IMR-90 (cell line): ENCODE results near the gene PAM. TPM values are rescaled to one million over a fixed set of nuclear protein-coding genes. Genes with fewer than 3 reads are reported as not detected.

ENCODE experiments used
- ATAC-seq: fragments of 200-7000 bp; cut with Tn5 transposase; 2 replicates; pipeline ENCODE4 v1.9.1; 2020; ENCODE audit warnings: low read depth, mild to moderate bottlenecking, moderate library complexity
- BruUV-seq: library from RNA; stranded (reverse); fragments of 400-500 nt; replicated peaks from 2 replicates; lab custom pipeline; 2021; lab: Mats Ljungman, UMichigan
- CTCF ChIA-PET: fragments of 300-600 bp; formaldehyde crosslinking; extraction: SDS; loops from one replicate; lab custom pipeline; 2021; ENCODE audit warnings: antibody characterized with exemption; lab: Yijun Ruan, JAX
- POLR2A ChIA-PET: fragments of 300-600 bp; sonication (Branson Sonifier 250); formaldehyde crosslinking; loops from one replicate; lab custom pipeline; 2022; ENCODE audit warnings: antibody characterized with exemption; ENCODE audit not compliant: unreplicated experiment; lab: Charles Lee
- DNase-seq: peaks from one replicate; pipeline ENCODE4 v3.0.0; 2013
- H2AFZ ChIP-seq: replicated peaks from 2 replicates; pipeline ENCODE3; 2013; ENCODE audit warnings: low read length, mild to moderate bottlenecking; ENCODE audit not compliant: poor library complexity
- H2AK5ac ChIP-seq: 2 replicates; pipeline ENCODE4 v1.6.1; 2013; ENCODE audit warnings: low read depth, low read length, inconsistent platforms
- H2AK9ac ChIP-seq: replicated peaks from 2 replicates; pipeline ENCODE3; 2013; ENCODE audit warnings: mild to moderate bottlenecking, low read depth, low read length, moderate library complexity; ENCODE audit not compliant: poor library complexity
- H2BK120ac ChIP-seq: 2 replicates; pipeline ENCODE4 v1.6.1; 2013; ENCODE audit warnings: low read depth, low read length, inconsistent platforms
- H2BK15ac ChIP-seq: 3 replicates; pipeline ENCODE4 v1.6.1; 2013; ENCODE audit warnings: low read depth, low read length, inconsistent platforms
- H2BK20ac ChIP-seq: 2 replicates; pipeline ENCODE4 v1.6.1; 2013; ENCODE audit warnings: low read depth, mild to moderate bottlenecking, inconsistent platforms, low read length, moderate library complexity
- H2BK5ac ChIP-seq: 2 replicates; pipeline ENCODE4 v1.6.1; 2013; ENCODE audit warnings: mild to moderate bottlenecking, low read depth, low read length, inconsistent platforms; ENCODE audit not compliant: poor library complexity, severe bottlenecking
- H3K14ac ChIP-seq: replicated peaks from 2 replicates; pipeline ENCODE4 v1.6.1; 2013; ENCODE audit warnings: low read depth, low read length, inconsistent platforms
- H3K18ac ChIP-seq: 2 replicates; pipeline ENCODE4 v1.6.1; 2013; ENCODE audit warnings: low read depth, low read length, control low read depth
- H3K23ac ChIP-seq: 2 replicates; pipeline ENCODE4 v1.6.1; 2013; ENCODE audit warnings: low read depth, low read length, inconsistent platforms
- H3K27ac ChIP-seq: 2 replicates; pipeline ENCODE4 v1.5.1; 2013; ENCODE audit warnings: mild to moderate bottlenecking, control low read depth, low read length; ENCODE audit not compliant: insufficient read depth
- H3K27me3 ChIP-seq: 2 replicates; pipeline ENCODE4 v1.6.1; 2013; ENCODE audit warnings: low read length; ENCODE audit not compliant: control insufficient read depth, insufficient read depth
- H3K36me3 ChIP-seq: 2 replicates; pipeline ENCODE4 v1.6.1; 2013; ENCODE audit warnings: low read length, mixed read lengths; ENCODE audit not compliant: control insufficient read depth, insufficient read depth
- H3K4ac ChIP-seq: 2 replicates; pipeline ENCODE4 v1.6.1; 2013; ENCODE audit warnings: low read depth, low read length, inconsistent platforms
- H3K4me1 ChIP-seq: 2 replicates; pipeline ENCODE4 v1.6.1; 2013; ENCODE audit warnings: low read length, mixed read lengths; ENCODE audit not compliant: control insufficient read depth, insufficient read depth
- H3K4me2 ChIP-seq: 2 replicates; pipeline ENCODE4 v1.6.1; 2013; ENCODE audit warnings: low read depth, mild to moderate bottlenecking, control low read depth, low read length, moderate library complexity
- H3K4me3 ChIP-seq: 2 replicates; pipeline ENCODE4 v1.5.1; 2013; ENCODE audit warnings: low read depth, mild to moderate bottlenecking, control low read depth, low read length, moderate library complexity; ENCODE audit not compliant: insufficient read depth
- H3K56ac ChIP-seq: 2 replicates; pipeline ENCODE4 v1.6.1; 2013; ENCODE audit warnings: low read length, inconsistent platforms; ENCODE audit not compliant: insufficient read depth; ENCODE audit errors: extremely low read depth
- H3K79me1 ChIP-seq, 2 experiments: 2 replicates each; pipeline ENCODE4 v1.6.1; 2013; ENCODE audit warnings: low read length in 2 of 2, inconsistent platforms in 1 of 2, low read depth in 1 of 2
- H3K9ac ChIP-seq: 2 replicates; pipeline ENCODE4 v1.6.1; 2013; ENCODE audit warnings: low read depth, low read length, control low read depth
- H3K9me1 ChIP-seq: 2 replicates; pipeline ENCODE4 v1.6.1; 2013; ENCODE audit warnings: low read length, inconsistent platforms; ENCODE audit not compliant: insufficient read depth
- H3K9me3 ChIP-seq: 2 replicates; pipeline ENCODE4 v1.6.1; 2013; ENCODE audit warnings: low read length; ENCODE audit not compliant: control insufficient read depth, insufficient read depth
- H4K20me1 ChIP-seq: 2 replicates; pipeline ENCODE4 v1.6.1; 2013; ENCODE audit warnings: low read length, inconsistent platforms; ENCODE audit not compliant: insufficient read depth
- H4K5ac ChIP-seq: 2 replicates; pipeline ENCODE4 v1.6.1; 2013; ENCODE audit warnings: mild to moderate bottlenecking, low read depth, low read length, control low read depth
- H4K8ac ChIP-seq, 2 experiments: 2 replicates each; pipeline ENCODE4 v1.6.1; 2013; ENCODE audit warnings: low read depth in 2 of 2, low read length in 2 of 2, control low read depth in 1 of 2, inconsistent platforms in 1 of 2
- H4K91ac ChIP-seq: 2 replicates; pipeline ENCODE4 v1.6.1; 2013; ENCODE audit warnings: low read depth, low read length, inconsistent platforms; ENCODE audit not compliant: insufficient read depth
- BHLHE40 ChIP-seq: fragments of 150-350 bp; IDR thresholded peaks from 2 replicates; pipeline ENCODE4 v1.6.1; 2016; ENCODE audit warnings: mild to moderate bottlenecking, low read depth, low read length
- CEBPB ChIP-seq: IDR thresholded peaks from 2 replicates; pipeline ENCODE4 v1.6.1; 2012; ENCODE audit warnings: low read depth, low read length, improper control_type of control experiment
- CHD1 ChIP-seq: IDR thresholded peaks from 2 replicates; pipeline ENCODE4 v1.6.1; 2012; ENCODE audit warnings: low read depth, low read length, improper control_type of control experiment
- FOS ChIP-seq: fragments of 150-350 bp; IDR thresholded peaks from 2 replicates; pipeline ENCODE4 v1.6.1; 2016; ENCODE audit warnings: low read depth, low read length
- MAFK ChIP-seq: IDR thresholded peaks from 2 replicates; pipeline ENCODE4 v1.6.1; 2012; ENCODE audit warnings: low read depth, low read length, improper control_type of control experiment
- MAZ ChIP-seq: IDR thresholded peaks from 2 replicates; pipeline ENCODE4 v1.6.1; 2012; ENCODE audit warnings: low read depth, mild to moderate bottlenecking, low read length, improper control_type of control experiment, moderate library complexity, borderline replicate concordance
- MXI1 ChIP-seq: IDR thresholded peaks from 2 replicates; pipeline ENCODE4 v1.6.1; 2012; ENCODE audit warnings: low read depth, mild to moderate bottlenecking, low read length, moderate library complexity, borderline replicate concordance
- NFE2L2 ChIP-seq: fragments of 150-350 bp; IDR thresholded peaks from 2 replicates; pipeline ENCODE4 v1.6.1; 2016; ENCODE audit warnings: low read depth, mild to moderate bottlenecking, low read length
- POLR2A ChIP-seq: IDR thresholded peaks from 2 replicates; pipeline ENCODE4 v1.6.1; 2012; ENCODE audit warnings: mild to moderate bottlenecking, low read depth, low read length
- RAD21 ChIP-seq: IDR thresholded peaks from 2 replicates; pipeline ENCODE4 v1.6.1; 2012; ENCODE audit warnings: low read length, improper control_type of control experiment
- RCOR1 ChIP-seq: IDR thresholded peaks from 2 replicates; pipeline ENCODE4 v1.6.1; 2012; ENCODE audit warnings: mild to moderate bottlenecking, low read length, improper control_type of control experiment; ENCODE audit not compliant: insufficient replicate concordance
- RFX5 ChIP-seq: IDR thresholded peaks from 2 replicates; pipeline ENCODE4 v1.8.0; 2012; ENCODE audit warnings: low read depth, mild to moderate bottlenecking, low read length, moderate library complexity
- SMC3 ChIP-seq: fragments of 150-350 bp; IDR thresholded peaks from 2 replicates; pipeline ENCODE4 v1.6.1; 2016; ENCODE audit warnings: low read depth, mild to moderate bottlenecking, antibody characterized with exemption, low read length, moderate library complexity
- WGBS, 2 experiments: methylation state at CpG; one replicate each; pipeline versions ENCODE4 v1.1.5 to v1.1.7; 2013; ENCODE audit warnings: missing lambda C conversion rate in 2 of 2; ENCODE audit not compliant: insufficient read length in 1 of 2; ENCODE audit errors: extremely low coverage in 2 of 2; 5-methylcytosine and 5-hydroxymethylcytosine counted together
- dilution Hi-C: fragments of 300-500 bp; cut with HindIII; formaldehyde crosslinking; loops from one replicate; pipeline ENCODE4 v1.14.3; 2018; ENCODE audit warnings: low sequenced_read_pairs; ENCODE audit not compliant: unreplicated experiment
- in situ Hi-C: fragments of 300-500 bp; cut with MboI; formaldehyde crosslinking; loops from 3 replicates; pipeline ENCODE4 v1.14.3; 2019; ENCODE audit warnings: low sequenced_read_pairs, inconsistent platforms, mixed read lengths
- intact Hi-C: fragments of 100-400 bp; cut with micrococcal nuclease; formaldehyde crosslinking; loops from 2 replicates; pipeline ENCODE4 v1.10.0; 2022
- polyA plus RNA-seq, 3 experiments: library from polyadenylated mRNA; depleted of rRNA; stranded (reverse); fragments of >200 nt; gene quantifications; 2 replicates each; pipeline ENCODE4 v1.2.3, GENCODE V29; 2012; ENCODE audit warnings: low replicate concordance in 1 of 3
- total RNA-seq: library from RNA; depleted of rRNA; stranded (reverse); fragments of >200 nt; gene quantifications from 2 replicates; pipeline ENCODE4 v1.2.3, GENCODE V29; 2012
- TF ChIP-seq, protein P1 (sequence below): fragments of 150-350 bp; IDR thresholded peaks from 2 replicates; pipeline ENCODE4 v1.6.1; 2017; ENCODE audit warnings: mild to moderate bottlenecking, antibody characterized with exemption, low read length, low read depth
- TF ChIP-seq, protein P2 (sequence below): fragments of 150-350 bp; IDR thresholded peaks from 2 replicates; pipeline ENCODE4 v1.6.1; 2016; ENCODE audit warnings: low read depth, mild to moderate bottlenecking, low read length, moderate library complexity, borderline replicate concordance
- TF ChIP-seq, protein P3 (sequence below): conservative IDR thresholded peaks from 2 replicates; pipeline ENCODE4 v1.5.1; 2012; ENCODE audit warnings: mild to moderate bottlenecking, low read depth, low read length, improper control_type of control experiment

Gene PAM
- total and polyA plus RNA-seq, 2 of the 4 experiments (the other 2 are of a cell fraction) = 115 to 179 TPM

DNA sequence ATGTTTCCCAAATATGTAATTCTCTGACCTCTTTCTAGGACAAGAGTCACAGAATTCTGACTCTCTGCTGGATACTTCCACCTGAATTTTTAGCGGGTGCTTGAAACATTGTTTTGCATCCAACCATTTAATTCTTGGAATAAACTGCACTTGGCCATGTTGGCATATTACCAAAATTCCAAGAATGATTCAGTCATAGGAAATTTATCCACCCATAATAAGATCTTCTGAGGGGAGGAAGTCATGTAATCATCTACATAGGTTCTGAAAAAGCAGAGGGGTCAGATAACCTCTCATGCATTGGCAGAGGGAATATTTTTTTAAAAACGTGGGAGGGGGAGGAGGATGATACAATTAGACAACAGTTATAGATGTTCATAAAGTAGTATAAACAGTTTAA lies 156.9 kb downstream of the PAM start:
- Histone ChIP-seq H2AK5ac (no peak overlapping the region), H3K4me3 (no peak overlapping the region), H2AFZ (no peak overlapping the region), H3K56ac (no peak overlapping the region), H3K23ac (no peak overlapping the region), H3K9ac (no peak overlapping the region), H4K8ac (no peak overlapping the region), H3K79me1 (peaks cover 9 to 23% of the 10 kb centered on the region in 2 experiments; a peak in 3 of 4 replicates), H3K14ac (no peak overlapping the region), H3K36me3 (peaks cover 3% of the 10 kb centered on the region; the same call in 1 of the 2 replicates), H4K91ac (no peak overlapping the region), H2AK9ac (no peak overlapping the region), H2BK5ac (no peak overlapping the region), H2BK20ac (no peak overlapping the region), H3K4ac (no peak overlapping the region), H3K4me2 (peak overlapping the region; percentile 44; the same call in 1 of the 2 replicates), H2BK15ac (no peak overlapping the region), H3K27ac (no peak overlapping the region), H4K20me1 (no peaks in the 10 kb centered on the region), H3K27me3 (no peaks in the 10 kb centered on the region), H3K9me1 (no peaks in the 10 kb centered on the region), H3K9me3 (no peaks in the 10 kb centered on the region), H3K4me1 (peaks cover 8% of the 10 kb centered on the region), H2BK120ac (no peak overlapping the region), H4K5ac (no peak overlapping the region), H3K18ac (no peak overlapping the region)
- no TSS peak for BruUV-seq
- ATAC-seq (peak; percentile 83), DNase-seq (peak; percentile 79)
- no peak for TF ChIP-seq BHLHE40
- no peak for TF ChIP-seq MXI1
- no peak for TF ChIP-seq CHD1
- TF ChIP-seq, protein P1, sequence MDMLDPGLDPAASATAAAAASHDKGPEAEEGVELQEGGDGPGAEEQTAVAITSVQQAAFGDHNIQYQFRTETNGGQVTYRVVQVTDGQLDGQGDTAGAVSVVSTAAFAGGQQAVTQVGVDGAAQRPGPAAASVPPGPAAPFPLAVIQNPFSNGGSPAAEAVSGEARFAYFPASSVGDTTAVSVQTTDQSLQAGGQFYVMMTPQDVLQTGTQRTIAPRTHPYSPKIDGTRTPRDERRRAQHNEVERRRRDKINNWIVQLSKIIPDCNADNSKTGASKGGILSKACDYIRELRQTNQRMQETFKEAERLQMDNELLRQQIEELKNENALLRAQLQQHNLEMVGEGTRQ = no peak
- no peak for TF ChIP-seq POLR2A
- no peak for TF ChIP-seq MAZ
- no peak for TF ChIP-seq RAD21
- TF ChIP-seq NFE2L2 = no peak
- TF ChIP-seq RFX5 = no peak
- TF ChIP-seq, protein P2, sequence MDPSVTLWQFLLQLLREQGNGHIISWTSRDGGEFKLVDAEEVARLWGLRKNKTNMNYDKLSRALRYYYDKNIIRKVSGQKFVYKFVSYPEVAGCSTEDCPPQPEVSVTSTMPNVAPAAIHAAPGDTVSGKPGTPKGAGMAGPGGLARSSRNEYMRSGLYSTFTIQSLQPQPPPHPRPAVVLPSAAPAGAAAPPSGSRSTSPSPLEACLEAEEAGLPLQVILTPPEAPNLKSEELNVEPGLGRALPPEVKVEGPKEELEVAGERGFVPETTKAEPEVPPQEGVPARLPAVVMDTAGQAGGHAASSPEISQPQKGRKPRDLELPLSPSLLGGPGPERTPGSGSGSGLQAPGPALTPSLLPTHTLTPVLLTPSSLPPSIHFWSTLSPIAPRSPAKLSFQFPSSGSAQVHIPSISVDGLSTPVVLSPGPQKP = no peak
- TF ChIP-seq FOS = no peak
- no peak for TF ChIP-seq MAFK
- TF ChIP-seq, protein P3, sequence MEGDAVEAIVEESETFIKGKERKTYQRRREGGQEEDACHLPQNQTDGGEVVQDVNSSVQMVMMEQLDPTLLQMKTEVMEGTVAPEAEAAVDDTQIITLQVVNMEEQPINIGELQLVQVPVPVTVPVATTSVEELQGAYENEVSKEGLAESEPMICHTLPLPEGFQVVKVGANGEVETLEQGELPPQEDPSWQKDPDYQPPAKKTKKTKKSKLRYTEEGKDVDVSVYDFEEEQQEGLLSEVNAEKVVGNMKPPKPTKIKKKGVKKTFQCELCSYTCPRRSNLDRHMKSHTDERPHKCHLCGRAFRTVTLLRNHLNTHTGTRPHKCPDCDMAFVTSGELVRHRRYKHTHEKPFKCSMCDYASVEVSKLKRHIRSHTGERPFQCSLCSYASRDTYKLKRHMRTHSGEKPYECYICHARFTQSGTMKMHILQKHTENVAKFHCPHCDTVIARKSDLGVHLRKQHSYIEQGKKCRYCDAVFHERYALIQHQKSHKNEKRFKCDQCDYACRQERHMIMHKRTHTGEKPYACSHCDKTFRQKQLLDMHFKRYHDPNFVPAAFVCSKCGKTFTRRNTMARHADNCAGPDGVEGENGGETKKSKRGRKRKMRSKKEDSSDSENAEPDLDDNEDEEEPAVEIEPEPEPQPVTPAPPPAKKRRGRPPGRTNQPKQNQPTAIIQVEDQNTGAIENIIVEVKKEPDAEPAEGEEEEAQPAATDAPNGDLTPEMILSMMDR = no peak
- TF ChIP-seq SMC3 = no peak
- TF ChIP-seq CEBPB = no peak
- TF ChIP-seq RCOR1 = no peak
- intact Hi-C loops = loop anchor here (1.0 to 5.0 kb wide), 2 partner anchors 16 to 45 kb away; no protein-coding TSS in a partner anchor
- dilution Hi-C loops = no loop called here
- POLR2A ChIA-PET = no interaction called here
- CTCF ChIA-PET = no interaction called here
- no CpG with 5 or more reads among the region's 2 CpGs for WGBS, 2 experiments
- in situ Hi-C loops = no loop called here
